ENCODE results near the gene FBXO5.

The FBXO5 gene

GRCh38 chr6:152946995-152947394 lies 35.8 kb downstream of the FBXO5 start:
- no peak for DNase-seq

GRCh38 chr6:152946484-152946883 lies 36.4 kb downstream of the FBXO5 start:
- DNase-seq: no peak

- no peak for DNase-seq
Measured at GRCh38 chr6:152943260-152943897, 39.5 kb downstream of the FBXO5 start.

DNA sequence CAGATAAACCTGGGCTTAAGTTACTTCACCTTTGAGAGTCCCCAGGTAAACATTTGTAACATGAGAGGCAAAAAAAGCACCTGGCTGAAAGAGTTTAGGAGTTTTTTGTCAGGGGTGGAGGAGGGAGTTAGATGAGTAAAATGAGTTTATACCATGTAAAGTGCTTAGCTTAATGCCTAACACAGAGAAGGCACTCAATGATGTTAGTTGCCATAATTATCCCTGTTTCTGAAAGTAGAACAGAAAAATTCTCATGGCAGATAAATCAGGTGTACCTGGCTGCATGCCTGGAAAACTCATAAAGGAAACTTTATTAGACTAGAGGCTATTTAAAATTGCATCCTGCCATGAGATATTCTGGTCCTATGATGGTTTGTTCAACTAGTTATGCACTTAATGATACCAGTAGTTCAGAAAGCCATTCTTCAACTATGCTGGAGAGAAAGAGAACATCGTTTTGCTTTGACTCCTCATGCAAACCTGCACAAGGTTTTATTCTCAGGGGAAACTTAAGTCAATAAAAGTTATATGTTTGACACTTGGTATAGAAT lies 40.4 kb downstream of the FBXO5 start:
- DNase-seq: no peak

DNA sequence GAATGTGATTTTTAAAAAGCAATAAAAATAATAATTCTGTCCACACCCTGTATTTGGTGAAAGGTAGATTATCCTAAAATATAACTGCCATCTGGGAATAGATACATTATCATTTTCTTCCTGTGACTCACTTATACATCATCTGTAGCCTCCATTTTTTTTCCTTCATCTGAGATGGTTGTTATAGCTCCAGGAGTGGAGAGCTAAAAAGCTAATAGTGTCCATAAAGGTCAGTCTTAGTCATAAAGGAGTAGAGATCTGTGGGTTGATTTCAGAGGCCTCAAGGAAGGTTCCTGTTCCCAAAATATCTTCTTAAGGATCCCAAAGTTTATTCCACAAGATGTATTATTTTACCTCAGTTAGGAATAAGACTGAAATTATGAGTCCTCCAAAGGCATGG lies 41.1 kb downstream of the FBXO5 start:
- DNase-seq: no peak

GRCh38 chr6:152932865-152933264 lies 50.0 kb downstream of the FBXO5 start:
- DNase-seq: no peak

- DNase-seq: no peak
Measured at GRCh38 chr6:152922706-152923105, 60.1 kb downstream of the FBXO5 start.

Measured in activated CD4-positive, alpha-beta T cell treated with anti-CD3 and anti-CD28 coated beads, Interleukin-2, amount 50 U/mL, for 48 hours (primary cell).